Esophagus muscularis mucosa (tissue), 4 donors: ENCODE data around the gene DHRS13. TPM values are rescaled to one million over a fixed set of nuclear protein-coding genes. Genes with fewer than 3 reads are reported as not detected.
"Not testable (repeated sequence)": the region's sequence is repeated elsewhere in the genome, so short reads cannot be mapped to it uniquely, and the experiment has no call there.

Experiments used
- DNase-seq: peaks from one replicate; pipeline ENCODE4 v3.0.0-alpha.2; 2017; ENCODE audit errors: extremely low spot score
- H3K27ac ChIP-seq, 4 donors: fragments of 200-600 bp; sonication (generic); replicated peaks in 1 of 4; 1 replicate in 3 of 4; 2 replicates in 1 of 4; pipeline ENCODE4 v1.5.1; 2016 to 2019; ENCODE audit warnings: mild to moderate bottlenecking in 1 of 4
- H3K27me3 ChIP-seq, 4 donors: fragments of 200-600 bp; sonication (generic); one replicate each; pipeline versions ENCODE4 v1.5.1 to v1.6.0; 2016 to 2019
- H3K36me3 ChIP-seq, 4 donors: fragments of 200-600 bp; sonication (generic); one replicate each; pipeline ENCODE4 v1.5.1; 2016 to 2019
- H3K4me1 ChIP-seq, 4 donors: fragments of 200-600 bp; sonication (generic); one replicate each; pipeline ENCODE4 v1.5.1; 2016 to 2019
- H3K4me3 ChIP-seq, 4 donors: fragments of 200-600 bp; sonication (generic); 1 replicate in 2 of 4; 2 replicates in 2 of 4; pipeline ENCODE4 v1.5.1; 2016 to 2019; ENCODE audit warnings: mild to moderate bottlenecking in 4 of 4, moderate library complexity in 1 of 4
- H3K9me3 ChIP-seq, 4 donors: fragments of 200-600 bp; sonication (generic); 1 replicate in 3 of 4; 2 replicates in 1 of 4; pipeline ENCODE4 v1.5.1; 2016 to 2019
- EP300 ChIP-seq: sonication (generic); formaldehyde crosslinking; IDR thresholded peaks from one replicate; pipeline ENCODE4 v1.6.1; 2017; ENCODE audit warnings: antibody characterized with exemption
- POLR2A ChIP-seq: fragments of 450-650 bp; IDR thresholded peaks from one replicate; pipeline ENCODE4 v1.6.1; 2017; ENCODE audit warnings: antibody characterized with exemption, moderate library complexity, mild to moderate bottlenecking, low read depth
- POLR2AphosphoS5 ChIP-seq, 2 donors: sonication (generic); formaldehyde crosslinking; IDR thresholded peaks; one replicate each; pipeline ENCODE4 v1.6.1; 2017; ENCODE audit warnings: antibody characterized with exemption in 2 of 2
- WGBS: methylation state at CpG from one replicate; pipeline ENCODE4 v1.1.5; 2018; 5-methylcytosine and 5-hydroxymethylcytosine counted together
- intact Hi-C: fragments of 100-400 bp; cut with DNase I; formaldehyde crosslinking; loops from one replicate; pipeline ENCODE4 v1.15.1; 2023
- total RNA-seq, 4 donors: library from RNA; depleted of rRNA; stranded (reverse); fragments of >200 nt; gene quantifications; one replicate each; pipeline versions ENCODE4 v1.1.0 to v1.2.1, GENCODE V29; 2016
- TF ChIP-seq, protein P1 (sequence below), 3 experiments: fragments of 200-600 bp in 2 of 3; fragments of 450-650 bp in 1 of 3; sonication (generic) in 2 of 3; IDR thresholded peaks; one replicate each; pipeline ENCODE4 v1.5.1; 2017 to 2019; ENCODE audit warnings: antibody characterized with exemption in 3 of 3, mild to moderate bottlenecking in 2 of 3, moderate library complexity in 1 of 3

The DHRS13 gene
- total RNA-seq, 4 donors from 2014 or later, result 3.7 to 14.2 (median 5.9) TPM

DNA sequence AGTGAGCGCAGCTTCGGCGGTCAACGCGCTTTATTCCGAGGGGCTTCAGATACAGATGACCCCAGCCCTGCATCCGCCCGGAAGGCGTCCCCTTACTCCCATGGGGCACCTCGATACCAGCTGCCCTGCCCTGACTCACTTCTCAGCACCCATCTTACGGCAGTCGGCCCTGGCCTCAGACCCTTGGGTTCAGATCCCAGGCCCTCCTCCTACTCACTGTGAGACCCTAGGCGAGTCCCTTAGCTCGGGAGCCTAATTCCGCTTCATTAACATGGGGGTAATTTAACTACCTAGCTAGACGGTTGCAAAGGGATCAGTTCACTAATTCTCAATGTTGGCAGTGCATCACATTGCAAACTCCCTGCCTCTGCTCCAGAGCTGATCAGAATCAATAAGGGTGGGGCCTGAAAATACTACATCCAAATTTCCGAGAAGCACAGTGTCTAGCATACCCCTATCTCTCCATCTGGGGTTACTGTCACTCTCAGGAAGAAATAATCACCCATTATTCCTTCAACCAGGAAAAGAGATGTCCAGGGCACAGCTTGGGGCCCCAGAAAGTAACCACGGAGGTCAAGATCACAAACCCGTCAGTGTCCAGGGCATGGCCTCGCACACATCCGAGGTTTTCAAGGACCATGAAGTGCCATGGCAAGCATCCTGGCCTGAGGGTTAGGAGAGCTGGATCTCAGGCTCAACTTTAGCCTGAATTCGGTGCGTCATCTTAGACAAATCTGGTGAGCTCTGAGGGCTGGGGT lies 4.9 kb downstream of the DHRS13 start:
- H3K36me3 ChIP-seq, result no peaks in the 10 kb centered on the region
- 17% methylated on average over 9 of the region's 23 CpGs for WGBS
- peaks cover 0 to 5% (median 0%) of the 10 kb centered on the region in 4 donors for H3K27me3 ChIP-seq
- TF ChIP-seq, protein P1, sequence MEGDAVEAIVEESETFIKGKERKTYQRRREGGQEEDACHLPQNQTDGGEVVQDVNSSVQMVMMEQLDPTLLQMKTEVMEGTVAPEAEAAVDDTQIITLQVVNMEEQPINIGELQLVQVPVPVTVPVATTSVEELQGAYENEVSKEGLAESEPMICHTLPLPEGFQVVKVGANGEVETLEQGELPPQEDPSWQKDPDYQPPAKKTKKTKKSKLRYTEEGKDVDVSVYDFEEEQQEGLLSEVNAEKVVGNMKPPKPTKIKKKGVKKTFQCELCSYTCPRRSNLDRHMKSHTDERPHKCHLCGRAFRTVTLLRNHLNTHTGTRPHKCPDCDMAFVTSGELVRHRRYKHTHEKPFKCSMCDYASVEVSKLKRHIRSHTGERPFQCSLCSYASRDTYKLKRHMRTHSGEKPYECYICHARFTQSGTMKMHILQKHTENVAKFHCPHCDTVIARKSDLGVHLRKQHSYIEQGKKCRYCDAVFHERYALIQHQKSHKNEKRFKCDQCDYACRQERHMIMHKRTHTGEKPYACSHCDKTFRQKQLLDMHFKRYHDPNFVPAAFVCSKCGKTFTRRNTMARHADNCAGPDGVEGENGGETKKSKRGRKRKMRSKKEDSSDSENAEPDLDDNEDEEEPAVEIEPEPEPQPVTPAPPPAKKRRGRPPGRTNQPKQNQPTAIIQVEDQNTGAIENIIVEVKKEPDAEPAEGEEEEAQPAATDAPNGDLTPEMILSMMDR (IDR thresholded peaks at IDR 0.05), result no peak
- TF ChIP-seq POLR2A (no peak), EP300 (no peak), POLR2AphosphoS5 (IDR thresholded peaks at IDR 0.05) (no peak)
- H3K4me1 ChIP-seq, result peaks cover 39 to 68% (median 52%) of the 10 kb centered on the region in 4 donors
- DNase-seq, result no peak
- H3K27ac ChIP-seq, result peak overlapping the region; percentile 85 to 97 (median 94)
- intact Hi-C loops, result loop anchor here (5.0 to 10.0 kb wide), 2 partner anchors 47 to 141 kb away; no protein-coding TSS in a partner anchor
- peak overlapping the region; percentile 78 to 94 (median 90) for H3K4me3 ChIP-seq
- H3K9me3 ChIP-seq, result no peaks in the 10 kb centered on the region

DNA sequence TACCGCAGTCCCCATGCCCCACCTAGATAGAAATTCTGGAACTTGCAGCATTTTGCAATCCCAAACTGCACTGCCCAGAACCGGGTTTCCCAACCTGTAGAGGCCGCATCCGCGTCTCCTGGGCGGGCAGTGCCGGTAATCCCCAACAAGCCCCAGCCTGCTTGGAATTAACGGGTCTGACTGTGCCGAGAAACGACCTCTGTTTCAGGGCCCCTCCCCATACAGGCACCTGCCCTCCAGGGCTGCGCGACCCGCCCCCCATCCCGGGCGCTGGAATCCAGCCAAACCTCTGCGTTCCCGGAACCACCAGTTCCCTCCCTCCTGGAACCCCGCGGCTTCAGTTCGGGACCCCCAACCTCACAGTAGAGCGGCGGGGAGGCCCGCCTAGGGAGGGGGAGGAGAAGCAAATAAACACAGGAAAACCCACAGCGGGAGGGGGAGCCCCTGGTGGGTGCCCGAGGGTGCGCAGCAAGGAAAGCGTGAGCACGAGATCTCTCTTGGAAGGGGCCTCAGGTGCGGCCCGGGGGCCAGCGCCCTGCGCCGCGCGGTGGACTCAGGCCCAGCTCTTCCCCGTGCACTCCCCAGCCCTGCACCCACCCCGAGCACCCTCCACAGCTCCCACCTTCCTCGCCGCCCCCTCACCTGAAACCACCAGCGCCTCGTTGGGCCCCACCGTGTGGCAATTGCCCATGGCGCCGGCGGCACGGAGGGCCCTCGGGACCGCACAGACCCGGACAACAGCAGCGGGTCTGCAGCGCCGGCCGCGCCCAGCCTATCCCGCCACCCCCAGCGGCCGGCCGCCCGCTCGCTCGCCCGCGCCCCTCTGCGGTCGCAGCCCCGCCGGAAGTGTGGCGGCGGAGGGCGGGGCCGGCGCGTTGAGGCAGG lies 5.8 kb downstream of the DHRS13 start, which contains the start of gene FLOT2:
Gene FLOT2, minus strand, starts transcription at position 850 of the 885 bp plus-strand sequence. Its CDS starts 159 bp downstream, at position 691.
- H3K4me3 ChIP-seq, result peak within 1 kb of the TSS; percentile 78 to 94 (median 90)
- no peaks in the 10 kb centered on the region for H3K27me3 ChIP-seq
- H3K4me1 ChIP-seq, result peaks cover 45 to 69% (median 57%) of the 10 kb centered on the region in 4 donors
- peak within 1 kb of the TSS; percentile 85 to 97 (median 94) for H3K27ac ChIP-seq
- intact Hi-C loops, result loop anchor here (5.0 to 10.0 kb wide), 2 partner anchors 48 to 140 kb away; no protein-coding TSS in a partner anchor
- TF ChIP-seq, protein P1 (IDR thresholded peaks at IDR 0.05), result peak; percentile 14 to 24 (median 18)
- TF ChIP-seq POLR2A (peak; percentile 9), EP300 (peak; percentile 84), POLR2AphosphoS5 (IDR thresholded peaks at IDR 0.05) (peak; percentile 44 to 69)
- WGBS, result under 1% methylated on average over 33 of the region's 73 CpGs
- no peaks in the 10 kb centered on the region for H3K36me3 ChIP-seq
- H3K9me3 ChIP-seq, result no peaks in the 10 kb centered on the region
- peak; percentile 93 for DNase-seq

DNA sequence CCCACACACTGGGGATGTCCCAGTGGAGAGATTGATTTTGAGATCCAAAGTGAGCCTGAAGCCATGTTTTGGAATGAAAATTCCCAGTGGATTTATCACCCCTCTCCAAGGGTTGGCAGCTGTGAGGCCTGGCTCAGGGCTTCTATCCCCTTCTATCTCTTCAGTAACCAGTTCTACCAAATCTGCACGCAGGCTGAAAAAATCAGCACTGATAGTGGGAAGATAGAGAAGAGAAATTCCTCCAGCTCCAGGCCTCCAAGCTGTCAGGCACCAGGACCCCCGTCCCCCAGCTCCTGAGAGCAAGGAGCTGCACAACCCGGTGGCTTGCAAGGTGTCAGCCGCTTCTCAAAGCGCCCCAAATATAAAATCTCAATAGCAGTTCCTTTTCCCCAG lies 6.4 kb downstream of the DHRS13 start:
- WGBS, result 22% methylated on average over 5 of the region's 5 CpGs
- intact Hi-C loops, result loop anchor here (5.0 to 10.0 kb wide), 2 partner anchors 48 to 139 kb away; no protein-coding TSS in a partner anchor
- no peaks in the 10 kb centered on the region for H3K9me3 ChIP-seq
- H3K4me1 ChIP-seq, result peaks cover 46 to 69% (median 56%) of the 10 kb centered on the region in 4 donors
- peak overlapping the region; percentile 78 to 94 (median 90) for H3K4me3 ChIP-seq
- TF ChIP-seq POLR2AphosphoS5 (IDR thresholded peaks at IDR 0.05) (no peak), POLR2A (no peak), EP300 (no peak)
- TF ChIP-seq, protein P1 (IDR thresholded peaks at IDR 0.05), result no peak
- H3K27me3 ChIP-seq, result no peaks in the 10 kb centered on the region
- DNase-seq, result no peak
- peak overlapping the region; percentile 85 to 97 (median 94) for H3K27ac ChIP-seq
- peaks cover 0 to 2% (median 0%) of the 10 kb centered on the region in 4 donors for H3K36me3 ChIP-seq

DNA sequence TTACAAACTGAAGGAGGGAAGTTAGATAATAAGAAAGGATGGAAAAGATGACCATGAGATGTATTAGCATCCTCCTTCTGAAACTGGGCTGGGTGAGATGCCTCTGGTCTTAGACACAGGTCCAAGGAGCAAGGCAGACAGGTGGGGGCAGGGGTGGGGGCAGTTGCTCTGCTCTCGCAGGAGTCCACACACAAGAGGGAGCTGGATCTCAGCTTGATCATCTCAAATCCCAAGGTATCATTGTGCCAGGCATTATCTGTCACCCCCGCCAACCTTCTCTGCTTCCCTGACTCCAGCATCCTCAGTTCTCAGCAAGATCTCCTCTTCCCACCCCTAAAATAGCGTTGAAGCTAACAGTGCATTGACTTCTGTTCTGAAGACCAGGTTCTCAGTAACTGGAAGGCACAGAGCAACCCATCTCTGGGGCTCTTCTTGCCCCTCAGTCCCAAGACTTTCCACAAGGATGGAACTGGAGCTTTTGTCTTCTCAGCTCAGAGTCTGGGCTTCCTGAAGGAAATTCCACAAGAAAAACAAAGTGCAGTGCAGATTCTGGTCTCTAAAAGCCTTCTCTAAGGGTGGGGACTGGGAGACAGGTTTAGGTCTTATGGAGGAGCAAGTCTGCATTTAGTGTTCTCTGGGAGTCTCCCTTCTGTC lies 7.0 kb downstream of the DHRS13 start:
- no peaks in the 10 kb centered on the region for H3K27me3 ChIP-seq
- peaks cover 46 to 69% (median 58%) of the 10 kb centered on the region in 4 donors for H3K4me1 ChIP-seq
- H3K4me3 ChIP-seq, result peak overlapping the region; percentile 78 to 94 (median 90)
- peaks cover 0 to 7% (median 2%) of the 10 kb centered on the region in 4 donors for H3K36me3 ChIP-seq
- DNase-seq, result no peak
- 47% methylated on average over 3 of the region's 3 CpGs for WGBS
- TF ChIP-seq POLR2A, result no peak
- TF ChIP-seq, protein P1 (IDR thresholded peaks at IDR 0.05), result no peak
- TF ChIP-seq POLR2AphosphoS5 (IDR thresholded peaks at IDR 0.05), result no peak
- TF ChIP-seq EP300, result no peak
- peak overlapping the region; percentile 85 to 97 (median 94) for H3K27ac ChIP-seq
- no peaks in the 10 kb centered on the region for H3K9me3 ChIP-seq
- intact Hi-C loops, result loop anchor here (5.0 to 10.0 kb wide), 2 partner anchors 49 to 139 kb away; no protein-coding TSS in a partner anchor

DNA sequence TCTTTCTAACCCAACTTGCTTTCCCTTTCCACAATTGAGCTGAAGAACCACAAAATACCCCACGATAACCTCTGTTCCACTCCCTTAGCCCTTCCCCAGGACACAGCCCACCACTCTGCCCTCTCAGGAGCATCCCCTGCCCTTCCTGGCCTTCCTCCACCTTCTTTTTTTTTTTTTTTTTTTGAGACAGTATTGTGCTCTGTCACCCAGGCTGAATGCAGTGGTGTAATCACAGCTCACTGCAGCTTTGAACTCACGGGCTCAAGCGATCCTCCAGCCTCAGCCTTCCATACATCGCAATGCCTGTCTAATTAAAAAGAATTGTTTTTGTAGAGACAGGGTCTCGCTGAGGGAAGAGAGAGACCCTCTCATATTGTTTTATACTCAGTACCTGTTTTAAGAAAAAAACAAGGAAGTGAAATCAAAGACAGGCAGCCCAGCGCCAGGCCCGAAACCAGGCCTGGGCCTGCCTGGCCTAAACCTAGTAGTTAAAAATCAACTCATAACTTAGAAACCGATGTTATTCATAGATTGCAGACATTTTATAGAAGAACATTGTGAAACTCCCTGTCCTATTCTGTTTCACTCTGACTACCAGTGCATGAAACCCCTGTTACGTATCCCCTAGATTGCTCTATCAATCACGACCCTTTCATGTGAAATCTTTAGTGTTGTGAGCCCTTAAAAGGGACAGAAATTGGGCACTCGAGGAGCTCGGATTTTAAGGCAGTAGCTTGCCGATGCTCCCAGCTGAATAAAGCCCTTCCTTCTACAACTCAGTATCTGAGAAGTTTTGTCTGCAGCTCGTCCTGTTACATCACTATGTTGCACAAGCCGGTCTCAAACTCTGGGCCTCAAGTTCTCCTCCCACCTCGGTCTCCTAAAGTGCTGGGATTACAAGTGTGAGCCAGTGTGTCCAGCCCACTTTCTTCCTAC lies 9.4 kb downstream of the DHRS13 start:
- intact Hi-C loops, result loop anchor here (10.0 kb wide), 1 partner anchor 51 kb away; no protein-coding TSS in a partner anchor

More for the DNA sequence above, 9.4 kb downstream of the DHRS13 start:
- not testable (repeated sequence) for H3K27me3 ChIP-seq, H3K9me3 ChIP-seq, DNase-seq, H3K4me3 ChIP-seq
- H3K36me3 ChIP-seq, result peaks cover 0 to 17% (median 4%) of the 10 kb centered on the region in 4 donors
- WGBS, result 71% methylated on average over 16 of the region's 16 CpGs
- H3K4me1 ChIP-seq, result peaks cover 49 to 79% (median 72%) of the 10 kb centered on the region in 4 donors
- H3K27ac ChIP-seq, result peak overlapping the region; percentile 16 to 51 (median 21)
